Right lobe of liver (tissue), 4 donors: ENCODE results near the gene CD46.

ENCODE experiments used
- POLR2A ChIP-seq: fragments of 450-650 bp; IDR thresholded peaks from one replicate; pipeline ENCODE4 v1.6.1; 2017; ENCODE audit warnings: antibody characterized with exemption, mild to moderate bottlenecking
- TF ChIP-seq, protein P1 (sequence below), 4 donors: fragments of 200-600 bp in 3 of 4; fragments of 450-650 bp in 1 of 4; IDR thresholded peaks; one replicate each; pipeline versions ENCODE4 v1.5.1 to v1.8.0; 2016 to 2022; ENCODE audit warnings: antibody characterized with exemption in 4 of 4, mild to moderate bottlenecking in 2 of 4
- donor health status: DM: no; HTN: no; CAD: no.
- donor health status: DM: no; HTN: no; CAD: no.
- donor health status: DM: no; HTN: yes; CAD: no.

DNA sequence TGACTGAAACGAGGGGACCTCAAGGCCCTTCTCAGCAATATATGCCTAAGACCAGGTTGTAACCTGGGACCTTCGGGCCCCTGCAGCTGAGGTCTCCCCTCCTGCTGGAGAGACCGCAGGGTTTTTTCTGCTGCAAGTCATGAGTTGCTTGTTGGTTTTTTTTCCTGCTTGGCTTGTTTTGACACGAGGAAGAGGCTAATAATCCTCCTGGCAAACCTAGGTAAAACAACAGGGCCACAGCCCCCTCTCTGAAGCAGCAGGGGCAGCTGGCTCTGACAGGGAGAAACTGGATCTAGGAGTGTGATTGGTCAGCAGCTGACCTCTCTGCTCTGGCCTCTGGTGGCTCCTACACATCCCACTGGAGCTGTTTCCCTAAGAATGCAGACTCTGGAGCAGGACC lies 90.0 kb downstream of the CD46 start:
- TF ChIP-seq POLR2A: no peak
- TF ChIP-seq, protein P1, sequence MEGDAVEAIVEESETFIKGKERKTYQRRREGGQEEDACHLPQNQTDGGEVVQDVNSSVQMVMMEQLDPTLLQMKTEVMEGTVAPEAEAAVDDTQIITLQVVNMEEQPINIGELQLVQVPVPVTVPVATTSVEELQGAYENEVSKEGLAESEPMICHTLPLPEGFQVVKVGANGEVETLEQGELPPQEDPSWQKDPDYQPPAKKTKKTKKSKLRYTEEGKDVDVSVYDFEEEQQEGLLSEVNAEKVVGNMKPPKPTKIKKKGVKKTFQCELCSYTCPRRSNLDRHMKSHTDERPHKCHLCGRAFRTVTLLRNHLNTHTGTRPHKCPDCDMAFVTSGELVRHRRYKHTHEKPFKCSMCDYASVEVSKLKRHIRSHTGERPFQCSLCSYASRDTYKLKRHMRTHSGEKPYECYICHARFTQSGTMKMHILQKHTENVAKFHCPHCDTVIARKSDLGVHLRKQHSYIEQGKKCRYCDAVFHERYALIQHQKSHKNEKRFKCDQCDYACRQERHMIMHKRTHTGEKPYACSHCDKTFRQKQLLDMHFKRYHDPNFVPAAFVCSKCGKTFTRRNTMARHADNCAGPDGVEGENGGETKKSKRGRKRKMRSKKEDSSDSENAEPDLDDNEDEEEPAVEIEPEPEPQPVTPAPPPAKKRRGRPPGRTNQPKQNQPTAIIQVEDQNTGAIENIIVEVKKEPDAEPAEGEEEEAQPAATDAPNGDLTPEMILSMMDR (IDR thresholded peaks at IDR 0.05): no peak
